Measurements from ENCODE around the gene UGT1A9.

Gene UGT1A9

DNA sequence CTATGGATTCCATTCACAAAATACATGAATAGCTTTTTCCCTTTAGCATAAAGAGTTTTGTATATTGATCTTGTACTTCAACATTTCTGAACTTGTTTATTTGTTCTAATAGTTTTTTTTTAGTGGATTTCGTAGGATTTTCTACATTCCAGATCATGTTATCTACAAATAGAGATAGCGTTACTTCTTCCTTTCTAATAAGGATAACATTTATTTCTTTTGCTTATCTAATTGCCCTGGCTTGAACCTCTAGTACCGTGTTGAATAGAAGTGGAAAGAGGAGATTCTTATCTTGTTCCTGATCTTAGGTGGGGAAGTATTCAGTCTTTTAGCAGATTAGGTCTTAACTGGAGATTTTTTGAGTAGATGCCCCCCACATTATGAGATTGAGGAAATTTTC is 30.5 kb downstream of the UGT1A9 start:
- no peak overlapping the region for H3K4me3 ChIP-seq (ENCODE audit: low read depth, low read length)
- TF ChIP-seq CTCF (IDR thresholded peaks at IDR 0.05; ENCODE audit: low read depth, low read length): no peak

DNA sequence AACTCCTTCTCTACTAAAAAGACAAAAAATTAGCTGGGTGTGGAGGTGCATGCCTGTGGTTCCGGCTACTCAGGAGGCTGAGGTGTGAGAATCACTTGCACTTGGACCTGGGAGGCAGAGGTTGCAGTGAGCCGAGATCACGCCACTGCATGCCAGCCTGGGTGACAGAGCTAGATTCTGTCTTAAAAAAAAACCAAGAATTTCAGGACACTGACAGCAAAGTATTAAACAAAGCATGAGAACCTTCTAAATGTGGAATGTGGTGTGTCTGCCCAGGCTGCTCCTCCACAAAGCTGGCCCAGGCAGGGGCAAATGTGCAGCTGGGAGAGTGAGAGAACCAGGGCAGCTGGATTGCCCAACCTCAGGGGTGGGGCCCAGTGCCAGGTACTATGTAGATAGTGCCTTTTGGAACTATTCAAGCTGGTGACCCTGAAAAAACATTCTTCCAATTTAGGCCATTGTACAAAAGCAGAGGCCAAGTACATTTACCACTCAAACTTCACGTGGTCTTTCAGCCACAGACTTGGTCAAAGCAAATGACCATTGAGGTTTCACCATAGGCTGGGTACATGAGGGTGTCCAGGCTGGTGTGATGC is 34.3 kb downstream of the UGT1A9 start:
- no peak for TF ChIP-seq CTCF (IDR thresholded peaks at IDR 0.05; ENCODE audit: low read depth, low read length)
- H3K4me3 ChIP-seq (ENCODE audit: low read depth, low read length): no peak overlapping the region

GRCh38 chr2:233706720-233707119 is 35.0 kb downstream of the UGT1A9 start:
- no peak overlapping the region for H3K4me3 ChIP-seq (ENCODE audit: low read depth, low read length)
- no peak for TF ChIP-seq CTCF (IDR thresholded peaks at IDR 0.05; ENCODE audit: low read depth, low read length)

- H3K4me3 ChIP-seq (ENCODE audit: low read depth, low read length): no peak overlapping the region
- TF ChIP-seq CTCF (IDR thresholded peaks at IDR 0.05; ENCODE audit: low read depth, low read length): no peak
Observed at GRCh38 chr2:233707940-233708644, 36.4 kb downstream of the UGT1A9 start.

GRCh38 chr2:233708942-233709341 is 37.2 kb downstream of the UGT1A9 start:
- TF ChIP-seq CTCF (IDR thresholded peaks at IDR 0.05; ENCODE audit: low read depth, low read length): no peak

GRCh38 chr2:233711312-233712008 is 39.8 kb downstream of the UGT1A9 start:
- TF ChIP-seq CTCF (IDR thresholded peaks at IDR 0.05; ENCODE audit: low read depth, low read length): peak; percentile 89
- H3K4me3 ChIP-seq (ENCODE audit: low read depth, low read length): no peak overlapping the region

More at GRCh38 chr2:233708942-233709341, 37.2 kb downstream of the UGT1A9 start:
- no peak overlapping the region for H3K4me3 ChIP-seq (ENCODE audit: low read depth, low read length)

Measured in WI38 (cell line).